NB4 (cell line): ENCODE results near the gene HLCS.

Experiments
- DNase-seq: peaks from one replicate; pipeline ENCODE4 v3.0.0; 2010; ENCODE audit warnings: low read depth
- H3K4me3 ChIP-seq: one replicate; pipeline ENCODE4 v1.5.1; 2011; ENCODE audit warnings: mild to moderate bottlenecking, low read depth, low read length, moderate library complexity
- MAX ChIP-seq: IDR thresholded peaks from 2 replicates; pipeline ENCODE4 v1.6.1; 2011; ENCODE audit warnings: low read depth, low read length
- MYC ChIP-seq: IDR thresholded peaks from 2 replicates; pipeline ENCODE4 v1.6.1; 2011; ENCODE audit warnings: low read depth, low read length
- POLR2A ChIP-seq: IDR thresholded peaks from 2 replicates; pipeline ENCODE4 v1.6.1; 2011; ENCODE audit warnings: mild to moderate bottlenecking; ENCODE audit not compliant: insufficient read length; ENCODE audit errors: extremely low read depth
- TF ChIP-seq, protein P1 (sequence below): IDR thresholded peaks from one replicate; pipeline ENCODE4 v1.5.1; 2012; ENCODE audit warnings: low read depth, low read length

The HLCS gene

GRCh38 chr21:36945496-36946138 lies 20.9 kb downstream of the HLCS start:
- DNase-seq: no peak
- no peak for TF ChIP-seq POLR2A
- TF ChIP-seq MYC: no peak
- TF ChIP-seq, protein P1, sequence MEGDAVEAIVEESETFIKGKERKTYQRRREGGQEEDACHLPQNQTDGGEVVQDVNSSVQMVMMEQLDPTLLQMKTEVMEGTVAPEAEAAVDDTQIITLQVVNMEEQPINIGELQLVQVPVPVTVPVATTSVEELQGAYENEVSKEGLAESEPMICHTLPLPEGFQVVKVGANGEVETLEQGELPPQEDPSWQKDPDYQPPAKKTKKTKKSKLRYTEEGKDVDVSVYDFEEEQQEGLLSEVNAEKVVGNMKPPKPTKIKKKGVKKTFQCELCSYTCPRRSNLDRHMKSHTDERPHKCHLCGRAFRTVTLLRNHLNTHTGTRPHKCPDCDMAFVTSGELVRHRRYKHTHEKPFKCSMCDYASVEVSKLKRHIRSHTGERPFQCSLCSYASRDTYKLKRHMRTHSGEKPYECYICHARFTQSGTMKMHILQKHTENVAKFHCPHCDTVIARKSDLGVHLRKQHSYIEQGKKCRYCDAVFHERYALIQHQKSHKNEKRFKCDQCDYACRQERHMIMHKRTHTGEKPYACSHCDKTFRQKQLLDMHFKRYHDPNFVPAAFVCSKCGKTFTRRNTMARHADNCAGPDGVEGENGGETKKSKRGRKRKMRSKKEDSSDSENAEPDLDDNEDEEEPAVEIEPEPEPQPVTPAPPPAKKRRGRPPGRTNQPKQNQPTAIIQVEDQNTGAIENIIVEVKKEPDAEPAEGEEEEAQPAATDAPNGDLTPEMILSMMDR: no peak
- TF ChIP-seq MAX: no peak
- no peak overlapping the region for H3K4me3 ChIP-seq

DNA sequence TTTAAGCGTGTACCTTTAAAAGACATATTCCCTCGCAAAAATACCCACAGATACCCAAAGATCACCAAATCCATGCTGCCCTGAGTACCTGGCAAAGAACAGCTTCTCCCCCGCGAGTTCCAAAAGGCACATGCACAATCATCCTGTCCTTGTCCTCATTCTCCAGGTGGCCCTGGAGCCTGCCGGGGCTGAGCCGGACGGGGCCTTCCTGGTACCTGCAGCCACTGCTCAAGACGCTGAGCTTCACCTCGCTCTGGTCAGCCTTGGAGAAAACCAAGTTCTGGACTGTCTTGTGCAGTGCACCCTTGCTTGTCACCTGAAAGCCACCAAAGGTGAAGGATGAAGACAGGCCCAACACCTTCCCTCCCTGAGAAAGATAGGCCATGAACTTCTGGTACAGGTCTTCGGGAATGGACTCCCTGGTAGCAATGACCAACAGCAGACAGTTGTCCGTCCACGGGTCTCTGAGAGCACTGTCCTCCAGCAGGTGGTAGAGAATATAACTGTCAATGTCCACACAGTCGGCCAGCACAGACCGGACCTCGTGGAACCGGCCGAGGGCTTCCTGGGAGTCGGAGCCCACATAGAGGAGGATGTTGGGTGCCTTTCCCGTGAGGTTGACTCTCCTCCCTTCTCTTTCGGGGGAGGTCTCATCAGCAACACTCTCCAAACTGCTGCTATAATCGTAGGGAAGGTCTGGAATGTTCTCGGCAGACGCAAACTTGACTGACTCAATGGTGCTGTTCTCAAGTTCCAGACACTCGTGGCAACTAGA lies 29.9 kb downstream of the HLCS start:
- no peak overlapping the region for H3K4me3 ChIP-seq

GRCh38 chr21:36934864-36935420 lies 31.5 kb downstream of the HLCS start:
- DNase-seq: no peak
- H3K4me3 ChIP-seq: no peak overlapping the region
- TF ChIP-seq MAX (no peak), POLR2A (no peak), MYC (no peak)
- TF ChIP-seq, protein P1: no peak

More for the DNA sequence above, 29.9 kb downstream of the HLCS start:
- no peak for DNase-seq
- no peak for TF ChIP-seq MYC
- TF ChIP-seq, protein P1: no peak
- no peak for TF ChIP-seq MAX
- TF ChIP-seq POLR2A: no peak

DNA sequence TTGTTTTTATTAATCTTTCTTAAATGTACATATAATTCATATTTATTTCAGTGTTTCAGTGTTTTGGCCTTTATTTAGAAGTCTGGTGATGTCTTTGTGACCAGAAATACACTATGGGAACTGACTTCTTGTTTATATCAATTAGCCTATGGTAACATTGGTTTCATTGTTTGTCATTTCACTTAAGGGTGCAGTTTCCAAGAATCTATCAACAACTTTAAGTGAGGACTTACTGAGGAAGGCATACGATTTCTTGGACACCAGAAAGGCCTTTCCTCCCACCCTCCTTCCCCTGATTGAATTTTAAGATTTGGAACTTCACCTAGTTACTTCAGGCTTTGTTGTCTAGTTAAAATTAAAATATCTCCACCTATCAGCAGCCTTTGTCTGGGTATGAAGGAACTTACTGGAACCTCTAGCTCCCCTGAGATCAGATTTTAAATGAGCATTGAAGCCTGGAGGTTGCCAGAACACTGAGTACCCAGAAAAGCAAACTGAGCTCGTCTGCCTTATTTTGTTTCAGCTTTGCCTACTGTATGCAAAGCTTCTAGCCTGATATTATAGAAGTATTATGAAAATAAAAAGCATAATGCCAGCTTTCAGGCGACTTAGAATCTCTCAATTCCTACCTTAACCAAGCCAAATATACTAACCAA lies 34.2 kb downstream of the HLCS start:
- DNase-seq: no peak
- TF ChIP-seq, protein P1: no peak
- no peak overlapping the region for H3K4me3 ChIP-seq

DNA sequence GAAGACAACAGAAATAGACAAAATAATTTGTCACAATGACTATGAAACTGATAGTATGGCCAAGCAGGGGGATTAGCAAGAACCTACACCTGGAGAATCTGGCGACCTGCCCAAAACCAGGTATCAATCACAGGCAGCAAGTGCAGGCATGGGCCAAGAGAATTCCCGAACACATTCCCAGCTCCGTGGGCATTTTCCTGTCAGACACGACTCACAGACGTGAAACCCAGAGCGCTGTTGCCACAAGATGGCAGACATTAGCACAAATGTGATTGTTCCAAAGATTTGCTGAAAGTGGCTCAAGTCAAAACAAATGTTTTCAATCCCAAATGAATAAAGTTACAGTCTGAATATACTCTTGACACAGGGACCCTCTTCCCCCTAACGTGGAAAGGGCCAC lies 36.8 kb downstream of the HLCS start:
- TF ChIP-seq POLR2A (no peak), MAX (no peak)
- H3K4me3 ChIP-seq: no peak overlapping the region
- no peak for DNase-seq

- no peak overlapping the region for H3K4me3 ChIP-seq
- DNase-seq: no peak
- TF ChIP-seq MAX (no peak), POLR2A (no peak), MYC (no peak)
- TF ChIP-seq, protein P1: no peak
These were observed 37.5 kb downstream of the HLCS start for GRCh38 chr21:36928960-36929359.
